Measurements from ENCODE around the gene LIN9.
A peak's percentile ranks its signal among the peaks of the same experiment; 100 is the strongest.

LIN9 gene

DNA sequence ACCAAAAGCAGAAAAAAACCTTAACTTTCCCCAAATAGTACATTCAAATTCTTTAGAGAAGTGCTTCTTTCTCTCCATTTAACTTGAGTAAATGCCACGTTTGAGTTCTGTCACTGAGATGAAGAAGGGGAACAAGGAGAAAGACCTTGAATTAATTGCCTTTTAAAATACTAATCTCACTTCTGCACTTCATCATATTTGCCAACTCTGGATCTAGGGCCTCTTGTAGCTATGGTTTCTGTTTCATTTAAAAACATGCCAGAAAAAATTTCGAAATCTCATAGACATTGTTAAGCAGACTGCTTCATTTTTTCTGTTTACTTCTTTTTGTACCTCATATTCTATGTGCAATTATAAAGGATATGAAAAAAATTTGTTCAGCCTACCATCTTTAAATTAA lies 60.9 kb downstream of the LIN9 start:
- TF ChIP-seq, protein P1, sequence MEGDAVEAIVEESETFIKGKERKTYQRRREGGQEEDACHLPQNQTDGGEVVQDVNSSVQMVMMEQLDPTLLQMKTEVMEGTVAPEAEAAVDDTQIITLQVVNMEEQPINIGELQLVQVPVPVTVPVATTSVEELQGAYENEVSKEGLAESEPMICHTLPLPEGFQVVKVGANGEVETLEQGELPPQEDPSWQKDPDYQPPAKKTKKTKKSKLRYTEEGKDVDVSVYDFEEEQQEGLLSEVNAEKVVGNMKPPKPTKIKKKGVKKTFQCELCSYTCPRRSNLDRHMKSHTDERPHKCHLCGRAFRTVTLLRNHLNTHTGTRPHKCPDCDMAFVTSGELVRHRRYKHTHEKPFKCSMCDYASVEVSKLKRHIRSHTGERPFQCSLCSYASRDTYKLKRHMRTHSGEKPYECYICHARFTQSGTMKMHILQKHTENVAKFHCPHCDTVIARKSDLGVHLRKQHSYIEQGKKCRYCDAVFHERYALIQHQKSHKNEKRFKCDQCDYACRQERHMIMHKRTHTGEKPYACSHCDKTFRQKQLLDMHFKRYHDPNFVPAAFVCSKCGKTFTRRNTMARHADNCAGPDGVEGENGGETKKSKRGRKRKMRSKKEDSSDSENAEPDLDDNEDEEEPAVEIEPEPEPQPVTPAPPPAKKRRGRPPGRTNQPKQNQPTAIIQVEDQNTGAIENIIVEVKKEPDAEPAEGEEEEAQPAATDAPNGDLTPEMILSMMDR (IDR thresholded peaks at IDR 0.05; ENCODE audit: insufficient read depth, low read length, poor library complexity, severe bottlenecking): no peak
- no peak for TF ChIP-seq EZH2phosphoT487 (conservative IDR thresholded peaks at IDR 0.05; ENCODE audit: low read length)
- Histone ChIP-seq H4K20me1 (ENCODE audit: low read depth, low read length) (no peaks in the 10 kb centered on the region), H3K4me3 (ENCODE audit: insufficient read depth, low read length, poor library complexity, severe bottlenecking) (no peak overlapping the region), H3K79me2 (ENCODE audit: insufficient read depth, low read length) (no peaks in the 10 kb centered on the region; the same call in 1 of the 2 replicates), H3K27ac (ENCODE audit: low read depth, low read length) (peak overlapping the region; percentile 16; the same call in 1 of the 2 replicates), H3F3A (ENCODE audit: insufficient read depth) (peaks cover 33% of the 10 kb centered on the region), H3K9me2 (replicated peaks; ENCODE audit: insufficient read depth, low read length) (no peaks in the 10 kb centered on the region), H3K36me3 (ENCODE audit: low read length) (peaks cover 16% of the 10 kb centered on the region; the same call in 1 of the 2 replicates), H3K27me3 (ENCODE audit: low read length) (no peaks in the 10 kb centered on the region), H3K9me3 (ENCODE audit: insufficient read depth, low read length) (no peaks in the 10 kb centered on the region), H3K9ac (ENCODE audit: low read length) (no peak overlapping the region), H3K4me2 (ENCODE audit: low read depth, low read length, poor library complexity, severe bottlenecking) (peak overlapping the region; percentile 6), H2AFZ (ENCODE audit: low read depth, low read length, severe bottlenecking) (no peak overlapping the region)

DNA sequence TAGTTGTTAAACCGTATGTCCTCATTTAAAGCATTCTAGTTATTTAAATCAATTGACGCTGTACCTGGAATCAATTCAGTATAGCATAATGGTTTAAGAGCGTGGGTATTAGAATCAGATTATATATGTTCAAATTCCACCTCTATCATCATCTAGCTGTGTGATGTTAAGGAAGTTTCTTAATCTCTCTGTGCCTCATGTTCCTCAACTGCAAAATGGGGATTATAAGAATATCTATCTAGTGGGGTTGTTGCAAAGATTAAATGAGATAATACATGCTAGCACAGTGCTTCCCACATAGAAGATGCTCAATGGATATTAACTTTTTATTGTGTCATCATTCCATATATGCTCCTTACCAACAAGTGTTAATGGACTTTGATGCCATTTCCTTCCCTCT lies 69.5 kb downstream of the LIN9 start:
- no peaks in the 10 kb centered on the region for H4K20me1 ChIP-seq (ENCODE audit: low read depth, low read length)
- H3K4me3 ChIP-seq (ENCODE audit: insufficient read depth, low read length, poor library complexity, severe bottlenecking): no peak overlapping the region
- peaks cover 26% of the 10 kb centered on the region; the same call in 1 of the 2 replicates for H3K36me3 ChIP-seq (ENCODE audit: low read length)
- no peak overlapping the region for H3K9ac ChIP-seq (ENCODE audit: low read length)
- H3F3A ChIP-seq (ENCODE audit: insufficient read depth): no peaks in the 10 kb centered on the region
- TF ChIP-seq, protein P1 (IDR thresholded peaks at IDR 0.05; ENCODE audit: insufficient read depth, low read length, poor library complexity, severe bottlenecking): no peak
- no peak for TF ChIP-seq EZH2phosphoT487 (conservative IDR thresholded peaks at IDR 0.05; ENCODE audit: low read length)
- no peaks in the 10 kb centered on the region for H3K9me3 ChIP-seq (ENCODE audit: insufficient read depth, low read length)
- H3K4me2 ChIP-seq (ENCODE audit: low read depth, low read length, poor library complexity, severe bottlenecking): no peak overlapping the region
- no peaks in the 10 kb centered on the region for H3K9me2 ChIP-seq (replicated peaks; ENCODE audit: insufficient read depth, low read length)
- no peaks in the 10 kb centered on the region for H3K27me3 ChIP-seq (ENCODE audit: low read length)
- H3K27ac ChIP-seq (ENCODE audit: low read depth, low read length): no peak overlapping the region
- no peak overlapping the region for H2AFZ ChIP-seq (ENCODE audit: low read depth, low read length, severe bottlenecking)
- no peaks in the 10 kb centered on the region for H3K79me2 ChIP-seq (ENCODE audit: insufficient read depth, low read length)

DNA sequence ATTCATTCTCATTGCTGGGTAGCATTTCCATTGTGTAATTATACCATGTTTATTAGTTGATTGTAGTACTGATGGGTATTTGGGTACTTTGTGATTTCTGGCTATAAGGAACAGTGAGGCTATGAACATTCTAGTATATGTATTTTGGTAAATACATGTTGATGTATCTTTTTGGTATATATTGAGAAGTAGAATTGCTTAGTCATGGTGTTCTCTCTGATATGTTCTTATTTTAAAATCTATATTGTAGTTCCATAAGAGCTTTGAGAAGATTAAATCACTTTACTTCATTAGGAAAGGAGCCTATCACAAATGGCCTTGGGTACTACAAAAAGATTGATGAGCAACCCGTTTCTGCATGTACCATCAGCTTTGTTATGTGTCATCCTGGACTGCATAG lies 72.1 kb downstream of the LIN9 start:
- no peak overlapping the region for H3K9ac ChIP-seq (ENCODE audit: low read length)
- H3K27me3 ChIP-seq (ENCODE audit: low read length): no peaks in the 10 kb centered on the region
- H3K4me2 ChIP-seq (ENCODE audit: low read depth, low read length, poor library complexity, severe bottlenecking): no peak overlapping the region
- H3K9me3 ChIP-seq (ENCODE audit: insufficient read depth, low read length): no peaks in the 10 kb centered on the region
- peaks cover 40% of the 10 kb centered on the region for H3K36me3 ChIP-seq (ENCODE audit: low read length)
- no peaks in the 10 kb centered on the region for H4K20me1 ChIP-seq (ENCODE audit: low read depth, low read length)
- no peaks in the 10 kb centered on the region for H3K9me2 ChIP-seq (replicated peaks; ENCODE audit: insufficient read depth, low read length)
- no peak overlapping the region for H3K4me3 ChIP-seq (ENCODE audit: insufficient read depth, low read length, poor library complexity, severe bottlenecking)
- H3K79me2 ChIP-seq (ENCODE audit: insufficient read depth, low read length): no peaks in the 10 kb centered on the region
- no peak overlapping the region for H3K27ac ChIP-seq (ENCODE audit: low read depth, low read length)
- H2AFZ ChIP-seq (ENCODE audit: low read depth, low read length, severe bottlenecking): no peak overlapping the region
- no peak for TF ChIP-seq EZH2phosphoT487 (conservative IDR thresholded peaks at IDR 0.05; ENCODE audit: low read length)
- TF ChIP-seq, protein P1 (IDR thresholded peaks at IDR 0.05; ENCODE audit: insufficient read depth, low read length, poor library complexity, severe bottlenecking): no peak
- peaks cover 18% of the 10 kb centered on the region for H3F3A ChIP-seq (ENCODE audit: insufficient read depth)

All from SU-DHL-6 (cell line).